HG03342 (cell line): Measurements from ENCODE around the gene MYPOP.
"Not testable (repeated sequence)": the region's sequence is repeated elsewhere in the genome, so short reads cannot be mapped to it uniquely, and the experiment has no call there.

Experiments
- ATAC-seq: cut with Tn5 transposase; IDR thresholded peaks from one replicate; pipeline ENCODE4 v1.9.1; 2021; ENCODE audit warnings: mild to moderate bottlenecking, moderate library complexity; ENCODE audit not compliant: unreplicated experiment

MYPOP gene

GRCh38 chr19:45883881-45884681, 18.3 kb downstream of the MYPOP start:
- no peak for ATAC-seq

- ATAC-seq, result no peak
These were observed 18.9 kb downstream of the MYPOP start for GRCh38 chr19:45883586-45883880.

DNA sequence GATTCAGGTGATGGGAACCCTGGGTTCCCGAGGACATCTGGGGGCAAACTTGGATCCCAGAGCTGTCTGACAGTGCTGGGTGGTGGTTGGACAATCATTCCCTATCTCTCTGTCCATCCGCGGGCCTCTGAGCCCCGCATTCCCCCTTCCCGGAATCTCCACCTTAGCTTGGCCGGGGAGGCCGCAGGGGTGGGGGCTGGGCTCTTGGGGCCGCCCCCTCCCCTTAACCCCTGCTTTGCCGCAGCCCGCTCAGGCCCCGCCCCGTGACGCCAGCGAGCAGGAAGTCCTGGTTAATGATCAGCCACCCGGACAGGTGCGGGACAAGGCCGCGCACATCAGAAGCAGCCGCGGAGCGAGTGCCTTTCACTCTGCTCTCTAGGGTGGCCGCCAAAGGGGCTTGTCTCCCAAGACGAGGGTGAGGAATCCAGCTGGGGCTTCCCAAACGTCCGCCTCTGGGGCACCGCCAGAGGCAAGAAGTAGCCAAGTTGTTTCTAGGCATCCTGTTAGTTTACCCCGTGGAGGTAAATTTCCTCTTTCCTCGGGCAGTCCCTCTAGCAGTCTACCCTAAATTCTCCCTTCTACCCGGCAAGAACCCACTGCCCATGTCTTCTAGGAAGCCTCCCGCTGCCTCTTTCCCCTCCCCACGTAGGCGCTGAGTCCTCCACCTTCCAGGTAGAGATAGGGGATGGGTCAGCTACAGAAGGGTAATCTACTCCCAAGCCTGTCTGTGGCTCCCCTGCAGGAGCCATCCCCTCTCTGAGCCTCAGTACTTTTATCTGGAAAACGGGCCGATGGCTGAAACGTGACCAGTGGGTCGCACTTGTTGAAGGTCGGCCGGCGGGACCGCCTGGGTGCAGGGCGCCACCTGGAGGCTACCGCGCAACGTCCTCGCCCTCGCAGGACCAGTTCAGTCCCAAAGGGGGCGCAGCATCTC, 19.5 kb downstream of the MYPOP start:
- no peak for ATAC-seq

GRCh38 chr19:45881909-45882528, 20.4 kb downstream of the MYPOP start:
- no peak for ATAC-seq

GRCh38 chr19:45881082-45881908, 21.1 kb downstream of the MYPOP start:
- ATAC-seq, result no peak

DNA sequence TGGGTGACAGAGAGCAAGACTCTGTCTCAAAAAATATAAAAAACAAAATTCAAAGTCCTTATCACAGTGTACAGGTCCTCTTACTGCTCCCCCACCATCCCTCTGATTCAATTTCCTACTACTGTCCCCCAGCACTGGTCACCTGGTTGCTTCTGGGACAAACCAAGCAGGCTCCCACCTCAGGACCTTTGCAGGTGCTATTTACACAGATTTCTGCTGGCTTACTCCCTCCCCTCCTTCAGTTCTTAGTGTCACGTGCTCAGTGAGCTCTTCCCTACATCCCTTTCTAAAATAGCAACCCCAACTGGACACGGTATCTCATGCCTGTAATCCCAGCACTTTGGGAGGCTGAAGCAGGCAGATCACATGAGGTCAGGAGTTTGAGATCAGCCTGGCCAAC, 22.4 kb downstream of the MYPOP start:
- ATAC-seq, result no peak

DNA sequence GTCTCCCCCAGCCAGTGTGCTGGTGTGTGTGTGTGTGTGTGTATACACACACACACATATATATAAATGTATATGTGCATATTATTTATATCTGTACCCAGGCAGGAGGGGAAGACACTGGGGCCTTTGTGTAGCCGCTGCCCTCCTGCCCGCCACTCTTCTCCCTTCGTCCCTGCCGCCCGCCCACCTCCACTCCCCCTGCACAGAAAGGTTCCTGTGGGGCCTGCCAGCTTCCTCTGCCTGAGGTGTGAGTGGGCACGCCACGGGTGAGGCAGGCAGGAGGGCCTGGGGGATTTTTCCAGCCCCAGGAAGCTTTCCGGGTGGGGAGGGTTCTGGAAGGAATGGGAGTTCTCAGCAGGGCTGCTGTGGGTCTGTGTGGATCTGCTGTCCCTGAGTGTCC, 23.4 kb downstream of the MYPOP start:
- no peak for ATAC-seq

GRCh38 chr19:45878043-45878794, 24.2 kb downstream of the MYPOP start:
- no peak for ATAC-seq

DNA sequence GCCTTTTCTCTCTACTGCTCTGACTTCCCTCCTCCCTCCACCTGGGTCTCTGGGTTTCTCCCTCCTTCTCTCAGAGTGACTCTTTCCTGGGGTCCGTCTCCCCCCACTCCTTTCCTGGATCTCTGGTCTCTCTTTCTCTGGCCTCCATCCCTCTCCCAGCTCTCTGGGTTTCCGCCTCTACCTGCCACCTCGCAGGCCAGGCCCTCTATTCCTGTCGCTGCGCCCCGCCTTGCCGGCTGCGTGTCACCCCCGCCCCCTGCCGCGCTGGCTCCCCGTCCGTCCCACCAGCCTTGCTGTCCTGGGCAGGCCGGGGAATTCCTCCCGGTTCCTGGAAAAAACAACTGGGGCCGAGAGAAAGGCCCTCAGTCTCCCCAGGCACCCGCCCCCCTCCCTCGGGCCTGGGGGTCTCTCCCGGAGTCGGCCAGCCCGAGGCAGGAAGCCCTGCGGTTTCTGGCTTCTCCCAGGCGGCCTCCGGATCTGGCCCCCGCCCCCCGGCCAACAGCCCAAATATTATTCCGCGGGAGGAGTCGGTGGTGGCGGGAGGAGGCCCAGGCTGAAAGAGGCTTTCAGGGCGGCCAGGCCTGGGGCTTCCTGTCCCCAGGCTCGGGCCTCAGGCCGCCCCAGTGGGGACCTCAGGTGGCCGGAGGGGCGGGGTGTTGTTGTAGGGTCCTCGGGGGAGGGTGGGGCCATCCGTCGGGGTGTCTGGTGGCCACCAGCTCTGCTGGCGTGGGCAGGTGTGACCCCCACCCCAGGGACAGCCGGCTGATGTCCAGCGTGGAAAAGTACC, 25.8 kb downstream of the MYPOP start:
- no peak for ATAC-seq

GRCh38 chr19:45876161-45876410, 26.3 kb downstream of the MYPOP start:
- no peak for ATAC-seq

DNA sequence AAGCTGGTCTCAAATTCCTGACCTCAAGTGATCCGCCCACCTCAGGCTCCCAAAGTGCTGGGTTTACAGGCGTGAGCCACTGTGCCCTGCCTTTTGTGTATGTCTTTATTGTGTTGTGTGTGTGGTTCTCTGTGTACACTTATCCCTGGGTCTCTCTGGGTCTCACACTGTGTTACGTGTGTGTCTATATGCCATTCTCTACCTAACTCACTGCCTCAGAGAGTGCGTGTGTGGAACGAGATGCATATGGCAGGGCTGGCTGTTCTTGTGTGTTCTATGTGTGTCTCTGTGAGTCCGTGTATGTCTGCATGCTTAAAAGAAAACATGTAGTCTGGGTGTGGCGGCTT, 27.8 kb downstream of the MYPOP start:
- no peak for ATAC-seq

DNA sequence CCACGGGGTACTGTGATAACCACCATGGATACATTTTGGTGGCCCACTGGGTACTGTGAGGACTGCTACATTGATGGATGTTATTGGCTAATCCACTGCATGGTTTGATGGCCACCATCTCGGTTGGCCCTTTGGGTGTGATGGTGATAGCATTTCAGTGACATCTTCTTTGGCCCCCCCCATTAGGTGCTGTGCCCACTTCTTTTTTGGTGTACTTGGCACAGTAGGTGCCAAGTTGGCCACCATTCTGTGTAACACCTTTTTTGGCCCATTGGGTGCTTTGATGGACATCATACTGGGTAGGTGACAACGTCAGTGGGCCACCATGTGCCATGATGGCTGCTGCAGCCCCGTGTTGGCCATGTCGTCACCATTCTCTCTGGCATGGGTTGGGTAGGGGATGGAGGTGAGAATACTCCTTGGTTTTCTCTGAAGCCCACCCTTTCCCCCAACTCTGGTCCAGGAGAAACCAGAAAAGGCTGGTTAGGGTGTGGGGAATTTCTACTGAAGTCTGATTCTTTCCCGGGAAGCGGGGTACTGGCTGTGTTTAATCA, 29.1 kb downstream of the MYPOP start:
- no peak for ATAC-seq

DNA sequence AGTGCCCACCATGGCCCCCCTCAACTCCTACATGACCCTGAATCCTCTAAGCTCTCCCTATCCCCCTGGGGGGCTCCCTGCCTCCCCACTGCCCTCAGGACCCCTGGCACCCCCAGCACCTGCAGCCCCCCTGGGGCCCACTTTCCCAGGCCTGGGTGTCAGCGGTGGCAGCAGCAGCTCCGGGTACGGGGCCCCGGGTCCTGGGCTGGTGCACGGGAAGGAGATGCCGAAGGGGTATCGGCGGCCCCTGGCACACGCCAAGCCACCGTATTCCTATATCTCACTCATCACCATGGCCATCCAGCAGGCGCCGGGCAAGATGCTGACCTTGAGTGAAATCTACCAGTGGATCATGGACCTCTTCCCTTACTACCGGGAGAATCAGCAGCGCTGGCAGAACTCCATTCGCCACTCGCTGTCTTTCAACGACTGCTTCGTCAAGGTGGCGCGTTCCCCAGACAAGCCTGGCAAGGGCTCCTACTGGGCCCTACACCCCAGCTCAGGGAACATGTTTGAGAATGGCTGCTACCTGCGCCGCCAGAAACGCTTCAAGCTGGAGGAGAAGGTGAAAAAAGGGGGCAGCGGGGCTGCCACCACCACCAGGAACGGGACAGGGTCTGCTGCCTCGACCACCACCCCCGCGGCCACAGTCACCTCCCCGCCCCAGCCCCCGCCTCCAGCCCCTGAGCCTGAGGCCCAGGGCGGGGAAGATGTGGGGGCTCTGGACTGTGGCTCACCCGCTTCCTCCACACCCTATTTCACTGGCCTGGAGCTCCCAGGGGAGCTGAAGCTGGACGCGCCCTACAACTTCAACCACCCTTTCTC, 30.1 kb downstream of the MYPOP start:
- ATAC-seq, result no peak

GRCh38 chr19:45870798-45871197, 31.6 kb downstream of the MYPOP start:
- ATAC-seq, result no peak

DNA sequence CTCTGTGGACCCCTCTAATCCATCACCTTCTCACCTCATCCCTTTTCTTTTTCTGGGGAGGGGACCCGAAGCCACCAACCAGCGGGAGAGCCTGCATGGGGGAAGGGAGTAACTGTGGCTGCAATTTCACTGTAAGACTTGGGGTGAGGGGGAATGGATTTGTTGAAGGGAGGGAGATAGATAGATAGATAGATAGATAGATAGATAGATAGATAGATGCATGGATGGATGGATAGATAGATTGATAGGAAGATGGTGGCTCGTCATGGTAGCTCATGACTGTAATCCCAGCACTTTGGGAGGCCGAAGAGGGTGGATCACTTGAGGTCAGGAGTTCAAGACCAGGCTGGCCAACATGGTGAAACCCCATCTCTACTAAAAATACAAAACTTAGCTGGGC, 35.2 kb downstream of the MYPOP start:
- not testable (repeated sequence) for ATAC-seq

DNA sequence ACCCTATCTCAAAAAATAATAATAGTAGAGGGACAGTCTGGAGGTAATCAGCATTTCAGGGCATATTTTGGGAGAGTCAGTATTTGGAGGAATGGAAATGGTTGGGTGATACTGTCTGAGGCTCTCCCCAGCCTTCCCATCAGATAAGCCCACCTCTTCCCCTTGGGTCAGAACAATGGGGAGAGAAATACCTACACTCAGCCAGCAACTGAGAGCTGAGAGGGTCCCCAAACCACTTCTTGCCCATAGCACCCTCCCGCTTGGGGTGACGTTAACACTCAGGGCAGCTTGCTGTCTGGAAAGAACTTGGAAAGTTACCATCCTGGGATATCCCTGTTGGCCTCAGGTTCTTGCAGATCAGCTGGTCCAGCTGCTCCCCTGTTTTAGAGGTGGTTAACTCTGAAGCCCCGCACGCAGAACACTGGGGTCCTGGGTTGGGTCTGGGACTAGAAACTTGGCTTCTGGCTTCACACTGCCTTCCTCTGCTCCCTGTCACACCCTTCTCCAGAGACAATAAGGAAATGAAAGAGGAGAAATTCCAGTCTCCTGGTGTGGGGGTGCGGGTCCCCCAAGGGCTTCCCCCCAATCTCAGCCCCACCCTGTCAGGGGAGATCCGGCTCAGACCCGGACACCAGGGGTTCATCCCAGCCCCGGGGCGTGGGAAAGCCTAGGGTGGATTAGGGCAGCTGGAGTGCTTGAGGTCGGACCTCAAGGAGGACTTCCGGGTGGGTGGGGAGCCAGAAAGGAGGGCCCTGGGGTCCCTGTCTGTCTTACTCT, 35.8 kb downstream of the MYPOP start:
- no peak for ATAC-seq

- no peak for ATAC-seq
These were observed 37.0 kb downstream of the MYPOP start for GRCh38 chr19:45865269-45865948.
